Fibroblast of lung (primary cell): ENCODE measurements around the gene C19orf38. TPM values are rescaled to one million over a fixed set of nuclear protein-coding genes. Genes with fewer than 3 reads are reported as not detected.

Experiments
- DNase-seq, 2 donors: peaks; one replicate each; pipeline versions ENCODE4 v3.0.0 to v3.0.0-alpha.2; 2010; ENCODE audit warnings: low read depth in 2 of 2
- H2AFZ ChIP-seq: 2 replicates; pipeline ENCODE4 v1.5.1; 2012; ENCODE audit warnings: low read length, control low read depth, inconsistent platforms
- H3K27ac ChIP-seq: 2 replicates; pipeline ENCODE4 v1.5.1; 2011; ENCODE audit warnings: low read length, control low read depth; ENCODE audit not compliant: insufficient read depth
- H3K27me3 ChIP-seq: 2 replicates; pipeline ENCODE4 v1.5.1; 2011; ENCODE audit warnings: mild to moderate bottlenecking, low read length; ENCODE audit not compliant: control insufficient read depth, insufficient read depth
- H3K36me3 ChIP-seq: 2 replicates; pipeline ENCODE4 v1.5.1; 2011; ENCODE audit warnings: low read length; ENCODE audit not compliant: control insufficient read depth, insufficient read depth
- H3K4me1 ChIP-seq: 2 replicates; pipeline ENCODE4 v1.5.1; 2011; ENCODE audit warnings: low read length; ENCODE audit not compliant: control insufficient read depth, insufficient read depth; ENCODE audit errors: extremely low read depth
- H3K4me2 ChIP-seq: 2 replicates; pipeline ENCODE4 v1.5.1; 2011; ENCODE audit warnings: low read length, control low read depth; ENCODE audit not compliant: insufficient read depth; ENCODE audit errors: extremely low read depth
- H3K4me3 ChIP-seq, 4 experiments: fragments of 200-600 bp in 1 of 4; sonication (generic) in 1 of 4; replicated peaks in 1 of 4; 2 replicates each; pipeline ENCODE4 v1.5.1; 2011 to 2016; ENCODE audit warnings: low read length in 4 of 4, low read depth in 3 of 4, mild to moderate bottlenecking in 3 of 4, control low read depth in 2 of 4, inconsistent platforms in 1 of 4, mixed read lengths in 1 of 4; ENCODE audit not compliant: insufficient read depth in 1 of 4; ENCODE audit errors: control extremely low read depth in 1 of 4
- H3K79me2 ChIP-seq: 2 replicates; pipeline ENCODE4 v1.5.1; 2012; ENCODE audit warnings: mild to moderate bottlenecking, low read length, inconsistent platforms; ENCODE audit not compliant: control insufficient read depth, insufficient read depth
- H3K9ac ChIP-seq: 2 replicates; pipeline ENCODE4 v1.5.1; 2011; ENCODE audit warnings: mild to moderate bottlenecking, low read length, control low read depth; ENCODE audit not compliant: insufficient read depth
- H3K9me3 ChIP-seq: 2 replicates; pipeline ENCODE4 v1.5.1; 2012; ENCODE audit warnings: low read depth, low read length; ENCODE audit not compliant: control insufficient read depth, insufficient read depth
- H4K20me1 ChIP-seq: 2 replicates; pipeline ENCODE4 v1.5.1; 2011; ENCODE audit warnings: low read length; ENCODE audit not compliant: control insufficient read depth, insufficient read depth; ENCODE audit errors: extremely low read depth
- EZH2 ChIP-seq: IDR thresholded peaks from 2 replicates; pipeline ENCODE4 v1.5.1; 2012; ENCODE audit warnings: low read length, control low read depth, mild to moderate bottlenecking; ENCODE audit errors: missing control alignments
- polyA plus RNA-seq, 2 donors: library from polyadenylated mRNA; depleted of rRNA in 1 of 2; stranded (reverse) in 1 of 2; unstranded in 1 of 2; fragments of >200 nt; gene quantifications; 2 replicates each; pipeline ENCODE4 v1.2.1, GENCODE V29; 2011 to 2012; ENCODE audit warnings: missing spikeins in 1 of 2
- total RNA-seq: library from RNA; depleted of rRNA; stranded (reverse); fragments of >200 nt; gene quantifications from 2 replicates; pipeline ENCODE4 v1.2.1, GENCODE V29; 2014
- TF ChIP-seq, protein P1 (sequence below), 2 donors: IDR thresholded peaks in 1 of 2; conservative IDR thresholded peaks in 1 of 2; 1 replicate in 1 of 2; 2 replicates in 1 of 2; pipeline ENCODE4 v1.5.1; 2011 to 2012; ENCODE audit warnings: low read length in 2 of 2, control low read depth in 1 of 2, inconsistent platforms in 1 of 2, low read depth in 1 of 2, mild to moderate bottlenecking in 1 of 2

C19orf38 gene
- total and polyA plus RNA-seq, 2 donors (not counting 1 experiment from before 2014, with no cell fraction given) = 0.08 to 1.3 TPM

DNA sequence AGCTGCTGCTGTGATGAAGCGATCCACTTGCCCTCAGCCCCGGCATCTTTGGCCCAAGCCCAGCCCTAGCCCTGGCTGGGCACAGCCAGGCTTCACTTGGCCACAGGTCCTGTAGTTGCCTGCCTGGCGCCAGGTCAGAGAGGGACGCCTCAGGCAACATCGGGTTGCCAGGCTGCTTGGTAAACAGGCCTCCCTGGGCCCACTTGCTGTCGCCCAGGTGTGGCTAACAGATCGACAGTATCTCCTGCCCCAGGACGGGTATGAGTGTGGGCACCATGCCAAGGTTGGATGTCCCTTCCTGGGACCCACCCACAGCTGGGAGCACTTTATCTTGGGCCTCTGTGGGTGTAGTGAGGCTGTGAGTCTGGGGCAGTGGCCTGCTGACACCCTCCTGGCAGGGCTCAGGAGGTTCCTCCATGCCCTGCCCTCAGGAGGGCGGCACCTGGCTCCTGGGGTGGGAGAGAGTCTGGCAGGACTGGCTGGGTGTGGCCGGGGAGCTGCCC is 51.0 kb downstream of the C19orf38 start:
- H3K27ac ChIP-seq = no peak overlapping the region
- TF ChIP-seq, protein P1, sequence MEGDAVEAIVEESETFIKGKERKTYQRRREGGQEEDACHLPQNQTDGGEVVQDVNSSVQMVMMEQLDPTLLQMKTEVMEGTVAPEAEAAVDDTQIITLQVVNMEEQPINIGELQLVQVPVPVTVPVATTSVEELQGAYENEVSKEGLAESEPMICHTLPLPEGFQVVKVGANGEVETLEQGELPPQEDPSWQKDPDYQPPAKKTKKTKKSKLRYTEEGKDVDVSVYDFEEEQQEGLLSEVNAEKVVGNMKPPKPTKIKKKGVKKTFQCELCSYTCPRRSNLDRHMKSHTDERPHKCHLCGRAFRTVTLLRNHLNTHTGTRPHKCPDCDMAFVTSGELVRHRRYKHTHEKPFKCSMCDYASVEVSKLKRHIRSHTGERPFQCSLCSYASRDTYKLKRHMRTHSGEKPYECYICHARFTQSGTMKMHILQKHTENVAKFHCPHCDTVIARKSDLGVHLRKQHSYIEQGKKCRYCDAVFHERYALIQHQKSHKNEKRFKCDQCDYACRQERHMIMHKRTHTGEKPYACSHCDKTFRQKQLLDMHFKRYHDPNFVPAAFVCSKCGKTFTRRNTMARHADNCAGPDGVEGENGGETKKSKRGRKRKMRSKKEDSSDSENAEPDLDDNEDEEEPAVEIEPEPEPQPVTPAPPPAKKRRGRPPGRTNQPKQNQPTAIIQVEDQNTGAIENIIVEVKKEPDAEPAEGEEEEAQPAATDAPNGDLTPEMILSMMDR (conservative IDR thresholded peaks at IDR 0.05 in 1 of 2, IDR thresholded peaks at IDR 0.05 in 1 of 2; ENCODE audit: low read depth in 1 of 2, low read length in 2 of 2) = no peak
- no peak for TF ChIP-seq EZH2
- H3K36me3 ChIP-seq = no peaks in the 10 kb centered on the region
- H4K20me1 ChIP-seq = no peaks in the 10 kb centered on the region
- H3K4me3 ChIP-seq = no peak overlapping the region
- no peak overlapping the region for H2AFZ ChIP-seq
- H3K9me3 ChIP-seq = no peaks in the 10 kb centered on the region
- no peak for DNase-seq
- H3K4me1 ChIP-seq = no peaks in the 10 kb centered on the region
- H3K9ac ChIP-seq = no peak overlapping the region
- H3K27me3 ChIP-seq = no peaks in the 10 kb centered on the region
- H3K79me2 ChIP-seq = peaks cover 15% of the 10 kb centered on the region
- H3K4me2 ChIP-seq = no peak overlapping the region

DNA sequence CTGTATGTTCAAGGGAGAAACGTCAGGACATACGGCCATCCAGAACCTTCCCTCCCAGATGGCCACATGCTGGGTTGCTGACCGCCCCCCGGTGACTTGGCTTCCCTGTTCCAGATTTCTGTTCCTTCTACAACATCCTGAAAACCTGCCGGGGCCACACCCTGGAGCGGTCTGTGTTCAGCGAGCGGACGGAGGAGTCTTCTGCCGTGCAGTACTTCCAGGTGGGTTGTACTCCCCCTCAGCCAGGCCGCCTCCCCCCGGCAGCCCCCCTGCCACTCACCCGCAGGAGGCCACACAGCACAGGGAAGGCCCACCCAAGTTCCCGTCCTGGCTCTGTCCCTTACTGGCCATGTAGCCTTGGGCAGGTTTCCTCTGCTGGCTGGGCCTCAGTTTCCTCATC is 59.7 kb downstream of the C19orf38 start:
- H3K36me3 ChIP-seq = peaks cover 16% of the 10 kb centered on the region
- no peak overlapping the region for H2AFZ ChIP-seq
- H4K20me1 ChIP-seq = no peaks in the 10 kb centered on the region
- no peaks in the 10 kb centered on the region for H3K9me3 ChIP-seq
- H3K27ac ChIP-seq = no peak overlapping the region
- no peak for TF ChIP-seq EZH2
- TF ChIP-seq, protein P1 (conservative IDR thresholded peaks at IDR 0.05 in 1 of 2, IDR thresholded peaks at IDR 0.05 in 1 of 2; ENCODE audit: low read depth in 1 of 2, low read length in 2 of 2) = no peak
- H3K4me2 ChIP-seq = no peak overlapping the region
- no peaks in the 10 kb centered on the region for H3K27me3 ChIP-seq
- H3K79me2 ChIP-seq = peaks cover 2% of the 10 kb centered on the region
- no peaks in the 10 kb centered on the region for H3K4me1 ChIP-seq
- H3K4me3 ChIP-seq = no peak overlapping the region
- DNase-seq = no peak
- no peak overlapping the region for H3K9ac ChIP-seq

DNA sequence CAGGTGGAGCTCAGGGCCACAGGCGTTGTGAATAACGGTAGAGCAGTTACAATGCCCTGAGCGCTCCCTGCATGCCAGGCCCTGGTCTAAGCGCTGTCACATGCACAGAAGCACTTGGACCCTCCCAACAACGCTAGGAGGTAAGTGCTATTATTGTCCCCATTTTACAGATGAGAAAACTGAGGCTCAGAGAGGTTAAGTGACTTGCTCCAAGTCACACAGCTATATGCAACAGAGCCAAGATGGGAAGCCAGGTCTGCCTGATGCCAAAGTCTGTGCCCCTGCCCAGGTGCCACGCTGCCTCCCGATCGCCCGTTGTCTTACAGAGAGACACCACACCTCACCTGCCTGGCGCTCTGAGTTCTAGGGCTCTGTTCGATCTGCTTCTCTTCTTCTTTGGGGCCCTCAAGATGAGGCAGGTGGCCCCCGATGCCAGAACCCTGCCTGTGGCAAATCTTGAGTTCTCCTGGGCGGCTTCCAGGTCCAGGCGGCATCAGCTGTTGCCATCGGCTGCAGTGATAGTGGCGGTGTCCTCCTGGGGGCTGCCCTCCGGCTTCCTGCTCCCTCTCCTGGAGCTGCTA is 60.3 kb downstream of the C19orf38 start:
- H3K9me3 ChIP-seq = no peaks in the 10 kb centered on the region
- H3K4me2 ChIP-seq = no peak overlapping the region
- no peak overlapping the region for H3K4me3 ChIP-seq
- H4K20me1 ChIP-seq = no peaks in the 10 kb centered on the region
- peaks cover 2% of the 10 kb centered on the region for H3K79me2 ChIP-seq
- no peak overlapping the region for H3K9ac ChIP-seq
- TF ChIP-seq, protein P1 (conservative IDR thresholded peaks at IDR 0.05 in 1 of 2, IDR thresholded peaks at IDR 0.05 in 1 of 2; ENCODE audit: low read depth in 1 of 2, low read length in 2 of 2) = no peak
- no peak for TF ChIP-seq EZH2
- H2AFZ ChIP-seq = no peak overlapping the region
- H3K36me3 ChIP-seq = peaks cover 16% of the 10 kb centered on the region
- H3K27ac ChIP-seq = no peak overlapping the region
- H3K4me1 ChIP-seq = no peaks in the 10 kb centered on the region
- no peaks in the 10 kb centered on the region for H3K27me3 ChIP-seq
- no peak for DNase-seq
